Neural cell (in vitro differentiated cells): ENCODE data around the gene ZC3H12D. TPM values are rescaled to one million over a fixed set of nuclear protein-coding genes. Genes with fewer than 3 reads are reported as not detected.

ENCODE experiments used
- H2AFZ ChIP-seq: fragments of 200-600, 300-800 bp; sonication (generic), shearing (Covaris generic); 2 replicates; pipeline ENCODE4 v1.6.0; 2014; ENCODE audit warnings: low read depth, mild to moderate bottlenecking, antibody characterized with exemption, low read length, moderate library complexity
- H3F3A ChIP-seq: fragments of 200-600 bp; shearing (Covaris generic); 2 replicates; pipeline ENCODE4 v1.6.1; 2016; ENCODE audit warnings: mild to moderate bottlenecking, moderate library complexity, mixed read lengths, antibody characterized with exemption, low read length; ENCODE audit not compliant: insufficient read depth, poor library complexity, severe bottlenecking
- H3K27ac ChIP-seq: fragments of 200-600, 300-800 bp; sonication (generic), shearing (Covaris generic); 2 replicates; pipeline ENCODE4 v1.5.1; 2014; ENCODE audit warnings: mild to moderate bottlenecking, low read length, moderate library complexity
- H3K27me3 ChIP-seq: fragments of 300-800, 200-600 bp; sonication (generic), shearing (Covaris generic); 2 replicates; pipeline ENCODE4 v1.6.0; 2014; ENCODE audit warnings: mild to moderate bottlenecking, low read depth, low read length, moderate library complexity; ENCODE audit not compliant: insufficient read depth
- H3K36me3 ChIP-seq: fragments of 300-800, 200-600 bp; sonication (generic), shearing (Covaris generic); 2 replicates; pipeline ENCODE4 v1.5.1; 2014; ENCODE audit warnings: mild to moderate bottlenecking, antibody characterized with exemption, low read length, moderate library complexity; ENCODE audit not compliant: insufficient read depth
- H3K4me2 ChIP-seq: fragments of 300-800, 200-600 bp; sonication (generic), shearing (Covaris generic); 2 replicates; pipeline ENCODE4 v1.6.0; 2014; ENCODE audit warnings: mild to moderate bottlenecking, low read length
- H3K4me3 ChIP-seq: fragments of 300-800, 200-600 bp; sonication (generic), shearing (Covaris generic); 2 replicates; pipeline ENCODE4 v1.5.1; 2014; ENCODE audit warnings: mild to moderate bottlenecking, low read length, moderate library complexity
- H3K79me2 ChIP-seq: fragments of 200-600 bp; shearing (Covaris generic); replicated peaks from 2 replicates; pipeline ENCODE4 v1.6.0; 2014; ENCODE audit warnings: mild to moderate bottlenecking, low read length, moderate library complexity; ENCODE audit not compliant: insufficient read depth
- H3K9ac ChIP-seq: fragments of 300-800, 200-600 bp; sonication (generic), shearing (Covaris generic); 2 replicates; pipeline ENCODE4 v1.6.1; 2016; ENCODE audit warnings: mild to moderate bottlenecking, low read length, mixed read lengths
- H3K9me2 ChIP-seq: fragments of 200-600 bp; shearing (Covaris generic); 2 replicates; pipeline ENCODE4 v1.6.1; 2016; ENCODE audit warnings: mild to moderate bottlenecking, low read length, mixed read lengths; ENCODE audit not compliant: insufficient read depth
- H3K9me3 ChIP-seq: fragments of 200-600, 300-800 bp; sonication (generic), shearing (Covaris generic); 2 replicates; pipeline ENCODE4 v1.6.1; 2016; ENCODE audit warnings: mild to moderate bottlenecking, mixed run types, low read length, moderate library complexity, mixed read lengths
- H4K20me1 ChIP-seq: fragments of 200-600 bp; shearing (Covaris generic); 2 replicates; pipeline ENCODE4 v1.6.1; 2016; ENCODE audit warnings: mild to moderate bottlenecking, mixed run types; ENCODE audit not compliant: insufficient read depth
- EP300 ChIP-seq: fragments of 450-650 bp; conservative IDR thresholded peaks from 2 replicates; pipeline ENCODE4 v1.6.1; 2014; ENCODE audit warnings: antibody characterized with exemption, mild to moderate bottlenecking, moderate library complexity; ENCODE audit not compliant: poor library complexity, severe bottlenecking
- EZH2 ChIP-seq: fragments of 200-600, 300-800 bp; shearing (Covaris generic), sonication (generic); IDR thresholded peaks from 2 replicates; pipeline ENCODE4 v1.6.1; 2014; ENCODE audit warnings: antibody characterized with exemption, low read length, borderline replicate concordance, mild to moderate bottlenecking; ENCODE audit not compliant: insufficient read depth, poor library complexity, severe bottlenecking
- MXI1 ChIP-seq: fragments of 450-650 bp; conservative IDR thresholded peaks from 2 replicates; pipeline ENCODE4 v1.6.1; 2014; ENCODE audit warnings: antibody characterized with exemption, mild to moderate bottlenecking; ENCODE audit not compliant: poor library complexity, severe bottlenecking
- POLR2AphosphoS5 ChIP-seq: IDR thresholded peaks from 2 replicates; pipeline ENCODE4 v1.6.1; 2012
- RAD21 ChIP-seq: fragments of 450-650 bp; conservative IDR thresholded peaks from 2 replicates; pipeline ENCODE4 v1.6.1; 2014; ENCODE audit warnings: antibody characterized with exemption, mild to moderate bottlenecking, moderate library complexity
- SMC3 ChIP-seq: fragments of 450-650 bp; conservative IDR thresholded peaks from 2 replicates; pipeline ENCODE4 v1.6.1; 2014; ENCODE audit warnings: antibody characterized with exemption, mild to moderate bottlenecking, moderate library complexity; ENCODE audit not compliant: poor library complexity
- TAF1 ChIP-seq: IDR thresholded peaks from 2 replicates; pipeline ENCODE4 v1.6.1; 2012; ENCODE audit warnings: low read depth
- polyA plus RNA-seq: library from polyadenylated mRNA; depleted of rRNA; stranded (reverse); fragments of >200 nt; gene quantifications from 2 replicates; pipeline ENCODE4 v1.2.3, GENCODE V29; 2014
- TF ChIP-seq, protein P1 (sequence below): fragments of 450-650 bp; IDR thresholded peaks from 2 replicates; pipeline ENCODE4 v1.5.1; 2014; ENCODE audit warnings: antibody characterized with exemption, mild to moderate bottlenecking, moderate library complexity; ENCODE audit not compliant: poor library complexity, severe bottlenecking
- TF ChIP-seq, protein P2 (sequence below): IDR thresholded peaks from 2 replicates; pipeline ENCODE4 v1.6.1; 2012; ENCODE audit warnings: borderline replicate concordance

ZC3H12D gene
- polyA plus RNA-seq, 1 donor from 2014 or later: 1.0 TPM

DNA sequence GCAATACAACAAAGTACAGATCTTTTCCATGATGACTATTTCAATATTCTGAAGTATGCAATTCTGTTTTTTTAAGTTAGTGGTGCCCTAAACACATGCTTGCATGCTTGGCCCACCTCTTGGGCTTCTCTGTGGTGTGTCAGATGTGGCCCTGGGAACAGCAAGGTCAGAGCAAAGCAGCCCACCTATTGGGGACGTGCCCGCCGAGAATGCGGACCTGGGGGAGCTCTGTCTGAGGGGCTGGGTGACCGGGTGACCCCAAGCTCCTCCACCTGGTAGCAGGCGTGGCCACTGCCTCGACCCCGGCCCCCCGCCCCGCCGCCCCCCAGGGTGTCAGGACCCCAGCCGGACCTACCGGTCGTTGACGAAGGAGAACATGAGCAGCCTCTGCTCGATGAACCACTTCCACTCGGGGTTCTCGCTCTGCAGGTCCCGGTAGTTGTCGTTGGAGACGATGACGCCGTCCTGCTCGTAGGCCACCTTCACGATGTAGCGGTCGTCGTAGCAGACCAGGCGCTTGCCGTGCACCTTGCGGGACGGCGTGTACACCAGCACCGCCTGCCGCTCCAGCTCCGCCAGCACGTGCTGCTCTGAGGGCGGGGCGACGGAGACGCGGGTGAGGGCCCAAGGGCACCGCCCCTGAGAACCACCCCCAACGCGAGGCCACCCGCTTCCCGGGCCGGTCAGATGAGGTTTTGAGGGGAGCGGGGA is 28.3 kb downstream of the ZC3H12D start:
- Histone ChIP-seq H3K36me3 (no peaks in the 10 kb centered on the region), H3K27me3 (peaks cover 14% of the 10 kb centered on the region), H3K9ac (no peak overlapping the region), H2AFZ (no peak overlapping the region), H3K27ac (no peak overlapping the region), H3K79me2 (no peaks in the 10 kb centered on the region), H3F3A (no peaks in the 10 kb centered on the region), H3K4me2 (no peak overlapping the region), H3K9me2 (no peaks in the 10 kb centered on the region), H3K4me3 (no peak overlapping the region), H3K9me3 (no peaks in the 10 kb centered on the region), H4K20me1 (no peaks in the 10 kb centered on the region)
- TF ChIP-seq TAF1: no peak
- TF ChIP-seq EZH2: no peak
- TF ChIP-seq POLR2AphosphoS5: no peak
- TF ChIP-seq, protein P1, sequence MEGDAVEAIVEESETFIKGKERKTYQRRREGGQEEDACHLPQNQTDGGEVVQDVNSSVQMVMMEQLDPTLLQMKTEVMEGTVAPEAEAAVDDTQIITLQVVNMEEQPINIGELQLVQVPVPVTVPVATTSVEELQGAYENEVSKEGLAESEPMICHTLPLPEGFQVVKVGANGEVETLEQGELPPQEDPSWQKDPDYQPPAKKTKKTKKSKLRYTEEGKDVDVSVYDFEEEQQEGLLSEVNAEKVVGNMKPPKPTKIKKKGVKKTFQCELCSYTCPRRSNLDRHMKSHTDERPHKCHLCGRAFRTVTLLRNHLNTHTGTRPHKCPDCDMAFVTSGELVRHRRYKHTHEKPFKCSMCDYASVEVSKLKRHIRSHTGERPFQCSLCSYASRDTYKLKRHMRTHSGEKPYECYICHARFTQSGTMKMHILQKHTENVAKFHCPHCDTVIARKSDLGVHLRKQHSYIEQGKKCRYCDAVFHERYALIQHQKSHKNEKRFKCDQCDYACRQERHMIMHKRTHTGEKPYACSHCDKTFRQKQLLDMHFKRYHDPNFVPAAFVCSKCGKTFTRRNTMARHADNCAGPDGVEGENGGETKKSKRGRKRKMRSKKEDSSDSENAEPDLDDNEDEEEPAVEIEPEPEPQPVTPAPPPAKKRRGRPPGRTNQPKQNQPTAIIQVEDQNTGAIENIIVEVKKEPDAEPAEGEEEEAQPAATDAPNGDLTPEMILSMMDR: no peak
- TF ChIP-seq, protein P2, sequence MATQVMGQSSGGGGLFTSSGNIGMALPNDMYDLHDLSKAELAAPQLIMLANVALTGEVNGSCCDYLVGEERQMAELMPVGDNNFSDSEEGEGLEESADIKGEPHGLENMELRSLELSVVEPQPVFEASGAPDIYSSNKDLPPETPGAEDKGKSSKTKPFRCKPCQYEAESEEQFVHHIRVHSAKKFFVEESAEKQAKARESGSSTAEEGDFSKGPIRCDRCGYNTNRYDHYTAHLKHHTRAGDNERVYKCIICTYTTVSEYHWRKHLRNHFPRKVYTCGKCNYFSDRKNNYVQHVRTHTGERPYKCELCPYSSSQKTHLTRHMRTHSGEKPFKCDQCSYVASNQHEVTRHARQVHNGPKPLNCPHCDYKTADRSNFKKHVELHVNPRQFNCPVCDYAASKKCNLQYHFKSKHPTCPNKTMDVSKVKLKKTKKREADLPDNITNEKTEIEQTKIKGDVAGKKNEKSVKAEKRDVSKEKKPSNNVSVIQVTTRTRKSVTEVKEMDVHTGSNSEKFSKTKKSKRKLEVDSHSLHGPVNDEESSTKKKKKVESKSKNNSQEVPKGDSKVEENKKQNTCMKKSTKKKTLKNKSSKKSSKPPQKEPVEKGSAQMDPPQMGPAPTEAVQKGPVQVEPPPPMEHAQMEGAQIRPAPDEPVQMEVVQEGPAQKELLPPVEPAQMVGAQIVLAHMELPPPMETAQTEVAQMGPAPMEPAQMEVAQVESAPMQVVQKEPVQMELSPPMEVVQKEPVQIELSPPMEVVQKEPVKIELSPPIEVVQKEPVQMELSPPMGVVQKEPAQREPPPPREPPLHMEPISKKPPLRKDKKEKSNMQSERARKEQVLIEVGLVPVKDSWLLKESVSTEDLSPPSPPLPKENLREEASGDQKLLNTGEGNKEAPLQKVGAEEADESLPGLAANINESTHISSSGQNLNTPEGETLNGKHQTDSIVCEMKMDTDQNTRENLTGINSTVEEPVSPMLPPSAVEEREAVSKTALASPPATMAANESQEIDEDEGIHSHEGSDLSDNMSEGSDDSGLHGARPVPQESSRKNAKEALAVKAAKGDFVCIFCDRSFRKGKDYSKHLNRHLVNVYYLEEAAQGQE: no peak
- no peak for TF ChIP-seq RAD21
- TF ChIP-seq EP300: no peak
- TF ChIP-seq MXI1: no peak
- TF ChIP-seq SMC3: no peak

DNA sequence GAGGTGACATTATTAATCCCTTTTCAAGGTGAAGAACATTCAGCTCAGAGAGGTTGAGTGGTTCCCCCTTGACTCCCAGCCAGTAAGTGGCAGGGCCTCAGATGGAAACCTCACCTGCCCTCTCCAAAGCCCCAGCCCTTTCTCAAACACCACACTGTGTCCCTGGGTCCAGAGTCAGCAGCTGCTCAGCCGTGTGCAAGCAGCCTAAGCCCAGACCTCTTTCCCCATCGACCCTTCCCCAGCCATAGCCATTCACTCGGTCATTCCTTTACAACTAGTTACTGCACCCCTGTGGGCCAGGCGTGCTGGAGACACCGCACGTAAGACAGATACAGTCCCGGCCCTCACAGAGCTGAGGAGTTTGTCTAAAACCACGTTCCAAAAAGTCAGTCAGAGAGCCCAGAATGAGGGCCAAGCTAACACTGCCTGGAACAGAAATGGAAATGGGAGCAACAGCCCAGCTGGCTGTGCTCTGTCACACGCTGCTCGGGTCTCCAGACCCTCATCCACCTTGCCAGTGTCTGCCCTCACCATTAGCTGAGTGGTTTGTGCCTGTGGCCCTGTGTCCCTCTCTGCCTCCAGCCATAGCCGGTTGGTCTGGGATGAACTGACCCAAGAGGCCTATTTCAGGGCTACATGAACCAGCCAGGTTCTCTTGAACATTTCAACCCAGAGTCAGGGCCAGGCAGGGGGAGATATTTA is 29.6 kb downstream of the ZC3H12D start:
- Histone ChIP-seq H3K27me3 (peaks cover 27% of the 10 kb centered on the region), H3K4me3 (no peak overlapping the region), H3K9me3 (peaks cover 3% of the 10 kb centered on the region), H3F3A (no peaks in the 10 kb centered on the region), H2AFZ (no peak overlapping the region), H3K79me2 (no peaks in the 10 kb centered on the region), H4K20me1 (no peaks in the 10 kb centered on the region), H3K4me2 (no peak overlapping the region), H3K9ac (no peak overlapping the region), H3K9me2 (no peaks in the 10 kb centered on the region), H3K36me3 (no peaks in the 10 kb centered on the region), H3K27ac (no peak overlapping the region)
- TF ChIP-seq SMC3 (no peak), EZH2 (no peak), MXI1 (no peak), EP300 (no peak), RAD21 (no peak), TAF1 (no peak), POLR2AphosphoS5 (no peak)
- TF ChIP-seq, protein P2: no peak
- TF ChIP-seq, protein P1: no peak
